Measurements from ENCODE around the gene IRS1. TPM values are rescaled to one million over a fixed set of nuclear protein-coding genes. Genes with fewer than 3 reads are reported as not detected.

Gene IRS1
- total and polyA plus RNA-seq, 4 donors: 3.1 to 36.7 (median 7.9) TPM

GRCh38 chr2:226692521-226693126 is 107.0 kb downstream of the IRS1 start:
- Histone ChIP-seq H3K9ac (ENCODE audit: insufficient read depth in 1 of 2, low read length in 2 of 2) (no peak overlapping the region), H3K27ac (ENCODE audit: low read depth in 1 of 2, low read length in 1 of 2) (no peak overlapping the region), H3K36me3 (ENCODE audit: control insufficient read depth in 4 of 4, insufficient read depth in 4 of 4, low read length in 4 of 4) (no peaks in the 10 kb centered on the region), H3K9me3 (ENCODE audit: control insufficient read depth in 4 of 4, insufficient read depth in 3 of 4, low read length in 3 of 4) (no peaks in the 10 kb centered on the region), H3K4me3 (no peak overlapping the region), H3K27me3 (ENCODE audit: control insufficient read depth in 3 of 3, insufficient read depth in 3 of 3, low read length in 2 of 3) (no peaks in the 10 kb centered on the region), H3K4me1 (ENCODE audit: control insufficient read depth in 5 of 5, insufficient read depth in 5 of 5, low read length in 5 of 5) (peaks cover 0 to 39% (median 12%) of the 10 kb centered on the region in 5 donors)
- no peak for TF ChIP-seq CTCF (IDR thresholded peaks at IDR 0.05; ENCODE audit: control extremely low read depth, extremely low read depth)
- no peak for ATAC-seq (ENCODE audit: insufficient read depth, low FRiP score)
- 85 to 92% methylated on average over 9 of the region's 9 CpGs for WGBS, 2 donors
- DNase-seq: no peak

- Histone ChIP-seq H3K36me3 (ENCODE audit: control insufficient read depth in 4 of 4, insufficient read depth in 4 of 4, low read length in 4 of 4) (no peaks in the 10 kb centered on the region), H3K4me1 (ENCODE audit: control insufficient read depth in 5 of 5, insufficient read depth in 5 of 5, low read length in 5 of 5) (peaks cover 0 to 39% (median 12%) of the 10 kb centered on the region in 5 donors), H3K9me3 (ENCODE audit: control insufficient read depth in 4 of 4, insufficient read depth in 3 of 4, low read length in 3 of 4) (no peaks in the 10 kb centered on the region), H3K27me3 (ENCODE audit: control insufficient read depth in 3 of 3, insufficient read depth in 3 of 3, low read length in 2 of 3) (no peaks in the 10 kb centered on the region), H3K9ac (ENCODE audit: insufficient read depth in 1 of 2, low read length in 2 of 2) (peak overlapping the region in 1 of 2 donors; percentile 16), H3K4me3 (no peak overlapping the region), H3K27ac (ENCODE audit: low read depth in 1 of 2, low read length in 1 of 2) (peak overlapping the region in 1 of 2 donors; percentile 53)
- DNase-seq (no peak), ATAC-seq (ENCODE audit: insufficient read depth, low FRiP score) (no peak)
- no peak for TF ChIP-seq CTCF (IDR thresholded peaks at IDR 0.05; ENCODE audit: control extremely low read depth, extremely low read depth)
- WGBS, 2 donors: 43 to 58% methylated on average over 2 of the region's 2 CpGs
Measured at GRCh38 chr2:226691255-226691654, 108.4 kb downstream of the IRS1 start.

GRCh38 chr2:226690461-226691024 is 109.1 kb downstream of the IRS1 start:
- DNase-seq: peak; percentile 69 to 90 (median 89)
- TF ChIP-seq CTCF (IDR thresholded peaks at IDR 0.05; ENCODE audit: control extremely low read depth, extremely low read depth): no peak
- peak overlapping the region in 1 of 2 donors; percentile 53 for H3K27ac ChIP-seq (ENCODE audit: low read depth in 1 of 2, low read length in 1 of 2)
- ATAC-seq (ENCODE audit: insufficient read depth, low FRiP score): no peak
- peak overlapping the region in 1 of 2 donors; percentile 16 for H3K9ac ChIP-seq (ENCODE audit: insufficient read depth in 1 of 2, low read length in 2 of 2)
- no peaks in the 10 kb centered on the region for H3K36me3 ChIP-seq (ENCODE audit: control insufficient read depth in 4 of 4, insufficient read depth in 4 of 4, low read length in 4 of 4)
- H3K4me3 ChIP-seq: no peak overlapping the region
- 28 to 29% methylated on average over 4 of the region's 4 CpGs for WGBS, 2 donors
- peaks cover 0 to 39% (median 12%) of the 10 kb centered on the region in 5 donors for H3K4me1 ChIP-seq (ENCODE audit: control insufficient read depth in 5 of 5, insufficient read depth in 5 of 5, low read length in 5 of 5)
- H3K27me3 ChIP-seq (ENCODE audit: control insufficient read depth in 3 of 3, insufficient read depth in 3 of 3, low read length in 2 of 3): no peaks in the 10 kb centered on the region
- H3K9me3 ChIP-seq (ENCODE audit: control insufficient read depth in 4 of 4, insufficient read depth in 3 of 4, low read length in 3 of 4): no peaks in the 10 kb centered on the region

Data from lung (tissue), 12 donors.